Effector memory CD8-positive, alpha-beta T cell (primary cell): ENCODE measurements around the gene WDFY3.
"Not testable (repeated sequence)": the region's sequence is repeated elsewhere in the genome, so short reads cannot be mapped to it uniquely, and the experiment has no call there.

Experiments used
- ATAC-seq: fragments of 150-1000 bp; cut with Tn5 transposase; replicated peaks from 2 replicates; pipeline ENCODE4 v1.10.0; 2021; ENCODE audit warnings: mild to moderate bottlenecking, moderate library complexity
- DNase-seq, 3 experiments: peaks; one replicate each; pipeline ENCODE4 v3.0.0; 2021
- H3K27ac Mint-ChIP-seq, 2 donors: one replicate each; pipeline ENCODE4 v1.8.0; 2022; ENCODE audit warnings: mild to moderate bottlenecking in 2 of 2, mixed read lengths in 2 of 2, moderate library complexity in 2 of 2
- H3K27me3 Mint-ChIP-seq, 2 donors: one replicate each; pipeline ENCODE4 v1.8.0; 2022; ENCODE audit warnings: mixed read lengths in 2 of 2
- H3K36me3 Mint-ChIP-seq: one replicate; pipeline ENCODE4 v1.8.0; 2022; ENCODE audit warnings: mild to moderate bottlenecking, moderate library complexity, mixed read lengths; ENCODE audit not compliant: insufficient read depth
- H3K4me1 Mint-ChIP-seq, 2 donors: one replicate each; pipeline ENCODE4 v1.8.0; 2022; ENCODE audit warnings: low read depth in 2 of 2, mixed read lengths in 2 of 2
- H3K4me3 Mint-ChIP-seq, 2 donors: one replicate each; pipeline ENCODE4 v1.8.0; 2022; ENCODE audit warnings: mild to moderate bottlenecking in 2 of 2, mixed read lengths in 2 of 2, moderate library complexity in 2 of 2
- H3K9me3 Mint-ChIP-seq, 2 donors: one replicate each; pipeline ENCODE4 v1.8.0; 2022; ENCODE audit warnings: mixed read lengths in 2 of 2

Gene WDFY3

DNA sequence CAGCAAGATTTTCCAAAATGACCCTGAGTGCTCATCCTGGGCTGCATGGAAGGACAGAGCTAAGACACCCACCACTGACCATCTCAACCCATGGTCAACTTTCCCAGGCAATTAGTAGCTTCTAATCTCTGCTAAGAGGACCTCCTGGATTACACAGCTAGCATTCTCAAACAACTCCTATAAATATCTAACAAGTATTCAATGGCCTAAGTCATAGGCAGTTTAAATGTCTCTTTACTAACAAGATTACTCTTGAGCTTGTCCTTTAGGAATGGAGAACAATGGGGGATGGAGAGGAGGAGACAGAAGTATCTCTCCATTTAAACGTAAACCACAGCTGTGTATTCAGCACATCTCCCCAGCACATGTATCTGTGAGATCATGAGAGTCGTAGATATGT, 118.1 kb downstream of the WDFY3 start:
- Mint-ChIP-seq H3K4me1 (no peaks in the 10 kb centered on the region), H3K27me3 (no peaks in the 10 kb centered on the region), H3K27ac (no peak overlapping the region), H3K4me3 (no peak overlapping the region), H3K9me3 (peaks cover 3 to 16% of the 10 kb centered on the region in 2 donors), H3K36me3 (no peaks in the 10 kb centered on the region)
- no peak for DNase-seq
- no peak for ATAC-seq

DNA sequence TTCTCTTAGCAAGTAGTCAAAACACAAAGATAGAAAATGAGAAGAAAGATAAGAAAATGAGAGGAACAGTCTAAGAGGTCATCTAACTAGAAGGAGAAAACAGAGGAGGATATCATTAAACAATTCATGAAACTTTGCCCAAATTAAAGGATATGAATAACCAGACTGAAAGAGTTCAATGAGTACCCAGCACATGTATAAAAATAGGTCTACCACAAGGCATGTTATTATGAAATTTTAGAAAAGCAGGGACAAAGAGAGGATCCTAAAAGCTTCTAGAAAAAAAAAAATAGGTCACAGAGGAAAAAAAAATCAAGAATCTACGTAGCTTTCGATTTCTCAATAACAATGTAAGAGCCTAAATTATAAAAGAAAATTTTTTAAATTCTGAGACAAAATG, 118.5 kb downstream of the WDFY3 start:
- H3K27ac Mint-ChIP-seq: no peak overlapping the region
- no peak overlapping the region for H3K4me3 Mint-ChIP-seq
- DNase-seq (no peak), ATAC-seq (no peak)
- H3K4me1 Mint-ChIP-seq: no peaks in the 10 kb centered on the region
- H3K9me3 Mint-ChIP-seq: peaks cover 3 to 16% of the 10 kb centered on the region in 2 donors
- H3K27me3 Mint-ChIP-seq: no peaks in the 10 kb centered on the region
- no peaks in the 10 kb centered on the region for H3K36me3 Mint-ChIP-seq

DNA sequence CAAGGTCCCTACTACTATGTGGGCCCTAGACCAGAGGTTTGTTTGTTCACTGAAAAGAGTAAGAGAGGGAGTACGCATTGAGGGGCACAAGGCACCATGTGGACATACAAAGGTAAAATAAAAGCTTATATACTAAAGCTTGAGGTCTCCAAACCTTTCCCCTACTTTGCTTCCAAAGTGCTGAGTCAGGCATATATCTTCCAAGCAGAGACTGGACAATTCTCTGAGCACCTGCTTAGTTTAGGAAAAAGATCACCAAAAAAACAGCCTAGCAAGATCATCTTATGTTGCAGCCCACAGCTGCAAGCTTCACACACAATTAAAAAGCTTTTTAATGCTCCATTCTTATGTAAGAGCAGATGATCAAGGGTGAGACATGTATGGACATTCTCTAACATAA, 119.5 kb downstream of the WDFY3 start:
- H3K9me3 Mint-ChIP-seq: peaks cover 3 to 16% of the 10 kb centered on the region in 2 donors
- no peaks in the 10 kb centered on the region for H3K36me3 Mint-ChIP-seq
- H3K27ac Mint-ChIP-seq: no peak overlapping the region
- ATAC-seq (no peak), DNase-seq (no peak)
- H3K4me1 Mint-ChIP-seq: no peaks in the 10 kb centered on the region
- no peaks in the 10 kb centered on the region for H3K27me3 Mint-ChIP-seq
- no peak overlapping the region for H3K4me3 Mint-ChIP-seq

DNA sequence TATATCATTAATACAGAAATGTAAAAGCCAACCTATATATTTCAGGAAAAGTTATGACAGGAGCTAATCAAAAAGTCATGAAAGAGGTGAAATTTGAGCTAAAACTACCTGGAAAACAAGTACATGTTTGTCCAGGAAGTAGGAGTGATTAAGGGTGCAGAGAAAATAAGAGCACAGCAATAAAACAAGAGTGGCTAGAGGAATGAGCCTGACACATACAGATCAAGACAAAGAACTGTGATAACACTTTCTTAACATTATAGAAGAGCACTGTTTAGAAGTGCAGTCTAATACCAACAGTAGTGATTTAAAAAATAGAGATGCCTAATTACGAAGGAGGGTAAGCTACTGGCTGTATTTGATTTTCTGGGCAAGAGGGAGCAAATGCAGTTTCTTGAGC, 125.1 kb downstream of the WDFY3 start:
- no peak for ATAC-seq
- peaks cover 0 to 5% of the 10 kb centered on the region in 2 donors for H3K9me3 Mint-ChIP-seq
- no peaks in the 10 kb centered on the region for H3K36me3 Mint-ChIP-seq

DNA sequence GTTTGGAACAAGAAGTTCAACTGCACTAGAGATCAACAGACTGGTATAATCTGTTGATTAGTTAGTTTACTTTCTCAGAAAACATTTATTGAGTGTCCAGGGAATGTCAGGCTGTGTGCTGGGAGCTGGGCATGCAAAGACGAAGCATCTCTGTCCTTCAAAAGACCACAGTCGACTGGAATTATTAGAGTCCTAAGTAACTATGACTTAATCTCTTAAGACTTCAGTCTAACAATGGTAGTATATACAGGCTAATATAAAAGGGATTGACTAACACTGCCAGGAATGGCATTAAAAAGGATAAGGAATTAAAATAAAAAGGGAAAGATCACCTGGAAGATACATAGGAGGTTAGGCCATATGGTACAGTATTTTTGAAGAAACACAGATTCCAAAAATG, 128.7 kb downstream of the WDFY3 start:
- no peaks in the 10 kb centered on the region for H3K4me1 Mint-ChIP-seq

More for the DNA sequence above, 125.1 kb downstream of the WDFY3 start:
- H3K27ac Mint-ChIP-seq: no peak overlapping the region
- no peaks in the 10 kb centered on the region for H3K27me3 Mint-ChIP-seq
- H3K4me3 Mint-ChIP-seq: no peak overlapping the region
- no peaks in the 10 kb centered on the region for H3K4me1 Mint-ChIP-seq
- DNase-seq: no peak

DNA sequence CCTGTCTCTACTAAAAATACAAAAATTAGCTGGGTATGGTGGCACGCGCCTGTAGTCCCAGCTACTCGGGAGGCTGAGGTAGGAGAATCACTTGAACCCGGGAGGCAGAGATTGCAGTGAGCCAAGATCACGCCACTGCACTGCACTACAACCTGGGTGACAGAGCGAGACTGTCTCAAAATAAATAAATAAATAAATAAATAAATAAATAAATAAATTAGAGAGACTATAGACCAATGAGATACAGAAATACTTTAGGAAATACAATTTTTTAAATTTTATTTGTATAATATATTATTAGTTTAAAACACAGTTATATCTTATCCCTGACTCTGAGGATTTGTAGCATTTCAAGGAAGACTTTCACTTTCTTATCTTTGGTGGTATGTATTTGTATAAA, 136.9 kb downstream of the WDFY3 start:
- not testable (repeated sequence) for H3K36me3 Mint-ChIP-seq, H3K4me1 Mint-ChIP-seq

More for the DNA sequence above, 128.7 kb downstream of the WDFY3 start:
- no peak overlapping the region for H3K27ac Mint-ChIP-seq
- DNase-seq: no peak
- no peak for ATAC-seq
- no peaks in the 10 kb centered on the region for H3K27me3 Mint-ChIP-seq
- no peaks in the 10 kb centered on the region for H3K36me3 Mint-ChIP-seq
- H3K9me3 Mint-ChIP-seq: peaks cover 2 to 5% of the 10 kb centered on the region in 2 donors
- H3K4me3 Mint-ChIP-seq: no peak overlapping the region

DNA sequence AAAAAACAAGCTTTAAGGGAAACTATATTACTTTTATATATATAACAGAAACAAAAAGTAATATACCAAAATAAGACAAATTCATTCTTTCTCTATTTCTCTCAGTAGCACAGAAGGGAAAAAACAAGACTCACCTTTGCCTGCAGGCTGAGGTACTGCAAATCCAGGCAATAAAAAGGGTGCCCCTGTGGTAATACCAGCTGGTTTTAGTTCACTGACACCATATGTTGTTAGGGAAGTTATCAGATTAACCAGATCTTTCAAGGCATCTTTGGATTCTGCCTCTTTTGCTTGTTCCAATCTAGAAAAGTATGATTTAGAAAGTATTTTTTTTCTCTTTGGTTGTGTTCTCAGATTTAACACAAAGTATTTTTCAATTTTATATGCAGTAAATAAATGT, 139.8 kb downstream of the WDFY3 start:
- Mint-ChIP-seq H3K4me3 (no peak overlapping the region), H3K27me3 (no peaks in the 10 kb centered on the region), H3K9me3 (no peaks in the 10 kb centered on the region), H3K36me3 (peaks cover 6% of the 10 kb centered on the region), H3K27ac (no peak overlapping the region), H3K4me1 (no peaks in the 10 kb centered on the region)
- ATAC-seq: no peak
- DNase-seq: no peak

More for the DNA sequence above, 136.9 kb downstream of the WDFY3 start:
- not testable (repeated sequence) for DNase-seq, ATAC-seq, H3K9me3 Mint-ChIP-seq, H3K27me3 Mint-ChIP-seq, H3K27ac Mint-ChIP-seq, H3K4me3 Mint-ChIP-seq

DNA sequence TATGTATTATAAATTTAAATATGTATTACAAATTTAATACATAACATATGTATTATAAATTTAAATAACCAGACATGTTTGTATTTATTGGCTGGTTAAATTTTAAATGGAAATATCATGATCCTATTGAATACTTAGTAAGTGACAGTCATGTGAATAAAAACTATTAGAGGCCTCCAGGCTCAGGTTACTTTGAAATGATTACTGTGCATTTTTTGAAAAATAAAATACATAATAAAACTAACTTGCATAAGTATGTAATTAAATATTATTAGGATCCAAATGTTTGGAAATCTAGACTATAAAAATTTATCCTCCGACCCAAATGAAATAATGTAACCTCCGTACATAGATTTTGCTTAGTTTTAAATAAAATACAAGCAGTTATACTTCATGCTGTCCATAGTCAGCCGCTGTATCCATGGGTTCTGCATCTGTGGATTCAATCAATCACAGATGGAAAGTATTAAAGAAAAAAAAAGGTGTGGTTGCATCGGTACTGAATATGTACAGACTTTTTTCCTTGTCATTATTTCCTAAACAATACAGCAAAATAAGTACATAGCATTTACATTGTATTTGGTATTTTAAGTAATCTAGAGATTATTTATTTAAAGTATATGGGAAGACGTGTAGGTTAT, 140.7 kb downstream of the WDFY3 start:
- no peak for DNase-seq
- peaks cover 6% of the 10 kb centered on the region for H3K36me3 Mint-ChIP-seq
- H3K27ac Mint-ChIP-seq: no peak overlapping the region
- no peak for ATAC-seq
- no peaks in the 10 kb centered on the region for H3K4me1 Mint-ChIP-seq
- no peaks in the 10 kb centered on the region for H3K27me3 Mint-ChIP-seq
- no peak overlapping the region for H3K4me3 Mint-ChIP-seq
- no peaks in the 10 kb centered on the region for H3K9me3 Mint-ChIP-seq

DNA sequence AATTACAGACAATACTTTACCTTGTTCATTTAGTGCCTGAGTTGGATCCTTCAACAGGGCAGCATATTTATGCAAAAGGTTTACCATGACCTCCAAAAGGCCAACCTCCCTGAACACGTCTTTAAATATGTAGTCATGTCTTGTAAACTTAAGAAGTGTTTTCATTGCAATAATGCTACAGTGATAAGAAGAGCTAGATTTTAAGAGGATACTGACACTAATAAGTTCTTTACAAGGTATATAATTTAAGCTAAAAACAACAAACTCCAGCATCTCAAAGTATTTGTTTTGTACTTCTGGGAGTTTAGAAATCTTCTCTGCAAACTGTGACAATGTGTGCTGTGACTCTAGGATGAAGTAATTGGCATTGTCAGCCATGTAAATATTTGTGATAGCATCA, 145.4 kb downstream of the WDFY3 start:
- DNase-seq (no peak), ATAC-seq (no peak)
- H3K4me1 Mint-ChIP-seq: no peaks in the 10 kb centered on the region
- H3K36me3 Mint-ChIP-seq: peaks cover 6% of the 10 kb centered on the region
- no peak overlapping the region for H3K27ac Mint-ChIP-seq
- no peaks in the 10 kb centered on the region for H3K27me3 Mint-ChIP-seq
- H3K4me3 Mint-ChIP-seq: no peak overlapping the region
- no peaks in the 10 kb centered on the region for H3K9me3 Mint-ChIP-seq

DNA sequence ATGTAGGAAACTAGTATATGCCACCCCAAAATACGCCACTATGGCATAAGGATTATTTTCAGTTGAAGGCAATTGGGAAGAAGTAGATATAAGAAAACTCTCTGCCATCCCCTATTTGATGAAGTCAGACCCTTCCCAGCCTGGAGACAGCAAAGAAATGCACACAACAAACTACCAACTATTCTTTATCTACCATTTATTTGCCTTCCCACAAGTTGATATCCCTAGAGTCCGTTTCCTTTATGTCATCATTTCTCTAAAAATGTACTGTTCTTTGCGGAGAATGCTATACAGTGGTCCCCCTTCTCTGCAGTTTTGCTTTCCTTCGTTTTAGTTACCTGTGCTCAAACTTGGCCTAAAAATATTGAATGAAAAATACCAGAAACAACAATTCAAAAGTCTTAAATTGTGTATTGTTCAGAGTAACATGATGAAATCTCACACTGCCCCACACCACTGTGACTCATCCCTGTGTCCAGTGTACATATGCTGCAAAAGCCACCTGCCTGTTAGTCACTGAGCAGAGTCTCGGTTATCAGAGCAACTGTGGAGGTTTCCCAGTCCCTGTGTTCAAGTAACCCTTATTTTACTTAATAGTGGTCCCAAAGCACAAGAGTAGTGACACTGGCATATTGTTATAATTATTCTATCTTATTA, 152.3 kb downstream of the WDFY3 start:
- H3K9me3 Mint-ChIP-seq: no peaks in the 10 kb centered on the region
- no peak for ATAC-seq
- no peak overlapping the region for H3K27ac Mint-ChIP-seq
- no peaks in the 10 kb centered on the region for H3K27me3 Mint-ChIP-seq
- H3K4me3 Mint-ChIP-seq: no peak overlapping the region
- no peaks in the 10 kb centered on the region for H3K4me1 Mint-ChIP-seq
- H3K36me3 Mint-ChIP-seq: no peaks in the 10 kb centered on the region
- no peak for DNase-seq

DNA sequence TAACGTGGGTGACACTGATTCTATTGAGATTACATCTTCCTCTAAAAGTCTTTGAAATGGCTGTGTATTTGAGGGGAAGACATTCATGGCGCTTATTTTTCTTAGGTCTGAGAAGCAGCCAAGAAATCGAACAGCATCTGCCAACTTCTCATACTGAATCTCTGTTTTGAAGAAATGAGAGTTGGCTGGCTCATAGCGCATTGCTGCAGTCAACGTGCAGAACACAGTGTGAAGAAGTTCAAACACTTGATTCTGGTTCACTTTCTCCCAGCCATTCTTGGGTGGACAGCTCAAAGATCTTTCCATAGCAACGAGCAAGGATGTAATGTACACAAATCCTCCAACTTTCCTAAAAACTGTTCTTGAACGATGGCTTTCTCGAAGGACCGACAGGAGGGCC, 156.5 kb downstream of the WDFY3 start:
- no peak for ATAC-seq
- Mint-ChIP-seq H3K4me3 (no peak overlapping the region), H3K4me1 (no peaks in the 10 kb centered on the region), H3K36me3 (no peaks in the 10 kb centered on the region), H3K9me3 (peaks cover 0 to 3% of the 10 kb centered on the region in 2 donors), H3K27ac (no peak overlapping the region), H3K27me3 (no peaks in the 10 kb centered on the region)
- no peak for DNase-seq

DNA sequence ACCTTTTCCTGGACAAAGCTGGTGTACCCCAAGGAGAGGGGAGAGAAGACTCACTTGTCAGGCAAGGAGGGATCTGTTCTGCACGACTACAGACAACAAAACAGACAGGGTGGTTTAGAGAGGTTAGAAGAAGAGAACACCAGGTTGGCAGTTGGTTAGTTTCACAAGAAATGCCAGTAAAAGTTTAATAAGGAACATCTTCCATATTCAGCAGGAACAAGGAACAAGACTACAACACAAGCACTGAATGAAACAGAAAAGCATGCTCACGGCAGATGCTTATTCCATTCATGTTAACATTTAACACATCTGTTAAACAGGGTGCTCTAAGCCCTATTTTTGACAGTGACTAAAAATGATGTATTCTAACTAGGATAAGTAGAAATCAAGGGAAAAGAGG, 158.2 kb downstream of the WDFY3 start:
- Mint-ChIP-seq H3K9me3 (peaks cover 0 to 3% of the 10 kb centered on the region in 2 donors), H3K27me3 (no peaks in the 10 kb centered on the region), H3K36me3 (no peaks in the 10 kb centered on the region), H3K27ac (no peak overlapping the region), H3K4me1 (no peaks in the 10 kb centered on the region), H3K4me3 (no peak overlapping the region)
- DNase-seq: no peak
- ATAC-seq: no peak

DNA sequence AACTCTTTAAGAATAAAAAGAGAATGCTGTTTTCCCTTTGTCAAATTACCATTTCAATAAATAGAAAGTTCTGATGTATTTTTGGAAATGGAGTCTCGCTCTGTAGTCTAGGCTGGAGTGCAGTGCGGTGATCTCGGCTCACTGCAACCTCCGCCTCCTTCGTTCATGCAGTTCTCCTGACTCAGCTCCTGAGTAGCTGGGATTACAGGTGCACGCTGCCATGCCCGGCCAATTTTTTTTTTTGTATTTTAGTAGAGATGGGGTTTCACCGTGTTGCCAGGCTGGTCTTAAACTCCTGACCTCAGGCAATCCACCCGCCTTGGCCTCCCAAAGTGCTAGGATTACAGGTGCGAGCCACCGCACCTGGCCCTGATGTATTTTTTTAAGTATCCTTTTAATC, 159.9 kb downstream of the WDFY3 start:
- H3K4me1 Mint-ChIP-seq, H3K27me3 Mint-ChIP-seq, H3K27ac Mint-ChIP-seq, H3K36me3 Mint-ChIP-seq, H3K9me3 Mint-ChIP-seq, ATAC-seq, DNase-seq, H3K4me3 Mint-ChIP-seq: not testable (repeated sequence)

DNA sequence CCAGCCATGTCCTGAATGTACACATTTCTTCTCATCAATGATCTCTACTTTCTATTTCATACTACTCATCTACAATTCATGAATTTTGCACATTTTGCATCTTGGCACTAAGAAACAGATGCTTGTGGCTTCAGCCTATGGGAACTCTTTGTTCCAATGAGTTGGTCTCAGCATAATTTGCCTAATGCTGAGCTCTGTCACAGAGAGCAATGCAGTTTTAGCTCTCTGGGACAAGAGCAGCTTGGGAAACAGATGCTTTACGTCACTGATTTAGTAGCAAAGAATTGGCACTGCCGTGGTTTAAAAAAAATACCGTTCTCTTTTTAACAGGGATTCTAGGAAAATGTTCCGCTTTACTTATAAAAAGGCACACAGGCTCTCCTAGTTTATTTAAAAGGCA, 162.4 kb downstream of the WDFY3 start:
- H3K4me3 Mint-ChIP-seq: no peak overlapping the region
- H3K36me3 Mint-ChIP-seq: no peaks in the 10 kb centered on the region
- no peaks in the 10 kb centered on the region for H3K27me3 Mint-ChIP-seq
- no peaks in the 10 kb centered on the region for H3K4me1 Mint-ChIP-seq
- H3K9me3 Mint-ChIP-seq: peaks cover 0 to 5% of the 10 kb centered on the region in 2 donors
- H3K27ac Mint-ChIP-seq: no peak overlapping the region
- DNase-seq (no peak), ATAC-seq (no peak)
